HepG2 (cell line): ENCODE data around the gene DTHD1. TPM values are rescaled to one million over a fixed set of nuclear protein-coding genes. Genes with fewer than 3 reads are reported as not detected.

Experiments used
- ATAC-seq: fragments of 200-7000 bp; cut with Tn5 transposase; 3 replicates; pipeline ENCODE4 v1.9.1; 2020; ENCODE audit warnings: mild to moderate bottlenecking, moderate library complexity
- BruUV-seq: library from RNA; stranded (reverse); fragments of 400-500 nt; replicated peaks from 2 replicates; lab custom pipeline; 2021; lab: Mats Ljungman, UMichigan
- CTCF ChIA-PET: fragments of 300-600 bp; formaldehyde crosslinking; extraction: SDS; loops from one replicate; lab custom pipeline; 2021; ENCODE audit warnings: low total read pairs, inconsistent platforms, low intra/inter-chr PET ratio; lab: Yijun Ruan, JAX
- POLR2A ChIA-PET: fragments of 350-600 bp; sonication (Branson Sonifier 250); formaldehyde crosslinking; loops from one replicate; lab custom pipeline; 2020; ENCODE audit warnings: antibody characterized with exemption, inconsistent platforms; lab: Yijun Ruan, JAX
- DNase-seq: peaks from one replicate; pipeline ENCODE4 v3.0.0-alpha.2; 2015; ENCODE audit warnings: low spot score
- FAIRE-seq: peaks from 3 replicates; lab custom pipeline; 2011; peaks lifted over from hg19 to GRCh38; lab: Jason Lieb, UNC
- H2AFZ ChIP-seq: one replicate; pipeline ENCODE4 v1.6.1; 2011; ENCODE audit warnings: low read length, inconsistent platforms
- H3K27ac ChIP-seq: fragments of 300-600 bp; 3 replicates; pipeline ENCODE4 v1.8.0; 2011; ENCODE audit warnings: mixed run types, mild to moderate bottlenecking, mixed read lengths, low read length, inconsistent platforms; ENCODE audit not compliant: insufficient read depth; ENCODE audit errors: extremely low read length
- H3K27me3 ChIP-seq, 2 experiments: fragments of 200-600 bp in 1 of 2; 2 replicates in 1 of 2; 3 replicates in 1 of 2; pipeline versions ENCODE4 v1.6.0 to v1.8.0; 2011; ENCODE audit warnings: low read length in 2 of 2, mild to moderate bottlenecking in 2 of 2, moderate library complexity in 2 of 2, inconsistent platforms in 1 of 2; ENCODE audit not compliant: insufficient read depth in 2 of 2, control insufficient read depth in 1 of 2
- H3K36me3 ChIP-seq, 2 experiments: fragments of 200-600 bp in 1 of 2; replicated peaks in 1 of 2; 2 replicates in 1 of 2; 3 replicates in 1 of 2; pipeline versions ENCODE4 v1.5.1 to v1.8.0; 2011; ENCODE audit warnings: low read length in 2 of 2, inconsistent platforms in 1 of 2; ENCODE audit not compliant: insufficient read depth in 2 of 2, control insufficient read depth in 1 of 2
- H3K4me1 ChIP-seq: 2 replicates; pipeline ENCODE4 v1.5.1; 2012; ENCODE audit warnings: low read length, inconsistent platforms; ENCODE audit not compliant: insufficient read depth
- H3K4me2 ChIP-seq: 2 replicates; pipeline ENCODE4 v1.6.0; 2011; ENCODE audit warnings: low read depth, low read length, inconsistent platforms
- H3K4me3 ChIP-seq, 3 experiments: fragments of 200-600 bp in 1 of 3; sonication (generic), shearing (Covaris generic) in 1 of 3; replicated peaks in 1 of 3; 2 replicates each; pipeline ENCODE4 v1.5.1; 2011 to 2016; ENCODE audit warnings: low read length in 3 of 3, inconsistent platforms in 2 of 3, low read depth in 2 of 3, mild to moderate bottlenecking in 2 of 3, control low read depth in 1 of 3, mixed read lengths in 1 of 3; ENCODE audit not compliant: insufficient read depth in 1 of 3
- H3K79me2 ChIP-seq: one replicate; pipeline ENCODE4 v1.6.1; 2011; ENCODE audit warnings: low read length, inconsistent platforms; ENCODE audit not compliant: insufficient read depth
- H3K9ac ChIP-seq: 2 replicates; pipeline ENCODE4 v1.6.0; 2011; ENCODE audit warnings: mild to moderate bottlenecking, low read depth, low read length, inconsistent platforms; ENCODE audit not compliant: insufficient read depth
- H3K9me3 ChIP-seq: 2 replicates; pipeline ENCODE4 v1.5.1; 2012; ENCODE audit warnings: mild to moderate bottlenecking, low read length
- H4K20me1 ChIP-seq: 2 replicates; pipeline ENCODE4 v1.6.0; 2011; ENCODE audit warnings: inconsistent platforms, mild to moderate bottlenecking, low read length, moderate library complexity; ENCODE audit not compliant: insufficient read depth
- ETV6 ChIP-seq: sonication (generic); formaldehyde crosslinking; conservative IDR thresholded peaks from 2 replicates; pipeline ENCODE4 v1.4.0; 2020; ENCODE audit warnings: missing genetic modification reagents
- FOXM1 ChIP-seq: sonication (generic); formaldehyde crosslinking; IDR thresholded peaks from 2 replicates; pipeline ENCODE4 v1.5.0; 2020; ENCODE audit warnings: missing genetic modification reagents
- FOXP1 ChIP-seq, 2 experiments: fragments of 450-650 bp in 1 of 2; IDR thresholded peaks; 2 replicates each; pipeline ENCODE4 v1.6.1; 2017 to 2018; ENCODE audit warnings: antibody characterized with exemption in 1 of 2
- HDAC2 ChIP-seq: sonication (generic); formaldehyde crosslinking; IDR thresholded peaks from 2 replicates; pipeline ENCODE4 v1.4.0; 2020; ENCODE audit warnings: missing genetic modification reagents
- MIER2 ChIP-seq: IDR thresholded peaks from 2 replicates; pipeline ENCODE4 v1.6.1; 2016; ENCODE audit warnings: missing biosample characterization, missing genetic modification reagents
- MXD4 ChIP-seq: IDR thresholded peaks from 2 replicates; pipeline ENCODE4 v1.6.1; 2016; ENCODE audit warnings: mild to moderate bottlenecking, missing biosample characterization, missing genetic modification reagents
- RNF2 ChIP-seq: fragments of 450-650 bp; conservative IDR thresholded peaks from 2 replicates; pipeline ENCODE4 v1.6.1; 2016; ENCODE audit warnings: low read depth
- SP1 ChIP-seq, 2 experiments: fragments of 450-650 bp in 1 of 2; sonication (generic) in 1 of 2; formaldehyde crosslinking in 1 of 2; IDR thresholded peaks; 2 replicates each; pipeline versions ENCODE4 v1.4.0 to v1.6.1; 2016 to 2020; ENCODE audit warnings: missing genetic modification reagents in 1 of 2
- SSRP1 ChIP-seq: IDR thresholded peaks from 2 replicates; pipeline ENCODE4 v1.6.1; 2016; ENCODE audit warnings: control low read depth
- YEATS4 ChIP-seq: sonication (generic); formaldehyde crosslinking; IDR thresholded peaks from 2 replicates; pipeline ENCODE4 v1.4.0; 2020; ENCODE audit warnings: missing genetic modification reagents, borderline replicate concordance
- ZNF331 ChIP-seq: sonication (generic); formaldehyde crosslinking; IDR thresholded peaks from 2 replicates; pipeline ENCODE4 v1.4.0; 2020; ENCODE audit warnings: missing genetic modification reagents
- ZNF550 ChIP-seq: sonication (generic); formaldehyde crosslinking; IDR thresholded peaks from 2 replicates; pipeline ENCODE4 v1.4.0; 2020; ENCODE audit warnings: mild to moderate bottlenecking, missing genetic modification reagents, borderline replicate concordance
- ZNF552 ChIP-seq: sonication (generic); formaldehyde crosslinking; IDR thresholded peaks from 2 replicates; pipeline ENCODE4 v1.9.0; 2022; ENCODE audit warnings: missing genetic modification reagents, mild to moderate bottlenecking, borderline replicate concordance
- ZNF781 ChIP-seq: sonication (generic); formaldehyde crosslinking; IDR thresholded peaks from 2 replicates; pipeline ENCODE4 v1.5.1; 2020; ENCODE audit warnings: borderline replicate concordance, mild to moderate bottlenecking, missing genetic modification reagents; ENCODE audit errors: not compliant biosample characterization
- ZSCAN12 ChIP-seq: sonication (generic); formaldehyde crosslinking; IDR thresholded peaks from 2 replicates; pipeline ENCODE4 v1.9.0; 2021; ENCODE audit warnings: mild to moderate bottlenecking, missing genetic modification reagents
- in situ Hi-C: cut with HindIII; loops from 2 replicates; pipeline ENCODE4 v1.10.0; 2017; ENCODE audit warnings: low pct_unique_long_range_greater_than_20kb; ENCODE audit not compliant: extremely low pct_ligation_motif_present
- intact Hi-C: fragments of 100-400 bp; cut with micrococcal nuclease; formaldehyde crosslinking; loops from one replicate; pipeline ENCODE4 v1.10.0; 2022; ENCODE audit not compliant: unreplicated experiment
- polyA plus RNA-seq, 8 experiments: library from polyadenylated mRNA; depleted of rRNA in 3 of 8; stranded (reverse) in 7 of 8; unstranded in 1 of 8; fragments of >200 nt; fragmentation: Illumina TruSeq in 4 of 8; extraction: Trizol in 4 of 8; gene quantifications; 2 replicates each; pipeline versions ENCODE4 v1.2.1 to v1.2.3, GENCODE V29; 2011 to 2016; ENCODE audit warnings: low read depth in 4 of 8, missing spikeins in 1 of 8, mixed read lengths in 1 of 8; ENCODE audit not compliant: insufficient read depth in 1 of 8
- total RNA-seq, 5 experiments: library from RNA; depleted of rRNA; stranded (reverse); fragments of >200 nt; fragmentation: Illumina TruSeq; extraction: Trizol; gene quantifications; 2 replicates each; pipeline ENCODE4 v1.2.3, GENCODE V29; 2016; ENCODE audit warnings: low read depth in 1 of 5
- TF ChIP-seq, protein P1 (sequence below): sonication (generic); formaldehyde crosslinking; IDR thresholded peaks from 2 replicates; pipeline ENCODE4 v1.8.1; 2023; ENCODE audit warnings: missing genetic modification reagents, mild to moderate bottlenecking, borderline replicate concordance
- TF ChIP-seq, protein P2 (sequence below): sonication (generic); formaldehyde crosslinking; conservative IDR thresholded peaks from 2 replicates; pipeline ENCODE4 v1.8.0; 2022; ENCODE audit warnings: missing genetic modification reagents
- TF ChIP-seq, protein P3 (sequence below): IDR thresholded peaks from 2 replicates; pipeline ENCODE4 v1.6.1; 2016; ENCODE audit warnings: missing compliant biosample characterization, missing genetic modification reagents, borderline replicate concordance
- TF ChIP-seq, protein P4 (sequence below), 2 experiments: sonication (generic) in 1 of 2; formaldehyde crosslinking in 1 of 2; IDR thresholded peaks; 2 replicates each; pipeline versions ENCODE4 v1.5.1 to v1.6.1; 2011 to 2020; ENCODE audit warnings: borderline replicate concordance in 1 of 2, low read depth in 1 of 2, low read length in 1 of 2, mild to moderate bottlenecking in 1 of 2, missing genetic modification reagents in 1 of 2, moderate library complexity in 1 of 2

Gene DTHD1
- total and polyA plus RNA-seq, 2 of the 13 experiments (the other 11 are each of a cell fraction or from before 2014, with no cell fraction given), result not detected

DNA sequence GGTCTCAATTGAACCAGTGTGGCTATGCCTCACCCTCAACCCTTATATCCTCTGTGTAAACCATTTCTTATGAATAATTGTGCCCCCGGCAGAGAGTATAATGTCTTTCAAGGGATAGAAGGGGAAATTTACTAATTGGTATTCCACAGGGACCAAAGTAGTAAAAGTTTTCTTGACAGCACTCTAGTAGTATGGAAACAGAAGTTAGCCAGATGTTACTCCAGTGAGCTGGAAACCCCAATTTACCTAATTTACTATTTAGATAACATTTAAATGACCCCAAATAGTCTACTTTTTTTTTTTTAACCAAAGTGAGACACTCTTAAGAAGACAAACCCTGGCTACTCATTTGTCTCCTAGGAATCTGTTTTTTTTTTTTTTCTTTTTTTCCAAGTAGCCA, 32.3 kb downstream of the DTHD1 start (continued):
- TF ChIP-seq ZSCAN12 (no peak), ZNF331 (no peak)
- TF ChIP-seq, protein P1, sequence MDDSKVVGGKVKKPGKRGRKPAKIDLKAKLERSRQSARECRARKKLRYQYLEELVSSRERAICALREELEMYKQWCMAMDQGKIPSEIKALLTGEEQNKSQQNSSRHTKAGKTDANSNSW (CRISPR knock-in tag), result no peak
- TF ChIP-seq, protein P2, sequence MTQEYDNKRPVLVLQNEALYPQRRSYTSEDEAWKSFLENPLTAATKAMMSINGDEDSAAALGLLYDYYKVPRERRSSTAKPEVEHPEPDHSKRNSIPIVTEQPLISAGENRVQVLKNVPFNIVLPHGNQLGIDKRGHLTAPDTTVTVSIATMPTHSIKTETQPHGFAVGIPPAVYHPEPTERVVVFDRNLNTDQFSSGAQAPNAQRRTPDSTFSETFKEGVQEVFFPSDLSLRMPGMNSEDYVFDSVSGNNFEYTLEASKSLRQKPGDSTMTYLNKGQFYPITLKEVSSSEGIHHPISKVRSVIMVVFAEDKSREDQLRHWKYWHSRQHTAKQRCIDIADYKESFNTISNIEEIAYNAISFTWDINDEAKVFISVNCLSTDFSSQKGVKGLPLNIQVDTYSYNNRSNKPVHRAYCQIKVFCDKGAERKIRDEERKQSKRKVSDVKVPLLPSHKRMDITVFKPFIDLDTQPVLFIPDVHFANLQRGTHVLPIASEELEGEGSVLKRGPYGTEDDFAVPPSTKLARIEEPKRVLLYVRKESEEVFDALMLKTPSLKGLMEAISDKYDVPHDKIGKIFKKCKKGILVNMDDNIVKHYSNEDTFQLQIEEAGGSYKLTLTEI, result no peak

DNA sequence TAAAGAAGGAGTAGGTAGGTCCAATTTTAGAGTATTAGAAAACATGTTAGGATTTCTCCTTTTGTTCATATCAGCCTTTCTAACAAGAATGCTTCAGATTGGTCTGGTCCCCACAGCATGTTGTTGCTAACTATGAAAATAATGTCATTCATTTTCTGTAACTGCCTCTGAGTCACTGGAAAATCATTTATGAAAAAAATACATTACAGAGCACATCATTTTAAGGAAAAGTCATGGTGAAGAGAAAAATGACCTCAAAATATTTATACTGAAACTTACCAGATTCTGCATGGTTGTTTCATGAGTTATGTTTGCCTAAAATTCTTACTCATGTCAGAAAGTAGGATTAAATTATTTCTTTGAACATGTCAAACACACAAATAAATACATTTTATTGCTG, 35.2 kb downstream of the DTHD1 start:
- BruUV-seq, result no TSS peak
- Histone ChIP-seq H3K27me3 (no peaks in the 10 kb centered on the region), H3K27ac (no peak overlapping the region), H3K9ac (no peak overlapping the region), H4K20me1 (no peaks in the 10 kb centered on the region), H3K36me3 (no peaks in the 10 kb centered on the region), H3K79me2 (no peaks in the 10 kb centered on the region), H3K4me2 (no peak overlapping the region), H2AFZ (no peak overlapping the region), H3K9me3 (no peaks in the 10 kb centered on the region), H3K4me1 (no peaks in the 10 kb centered on the region), H3K4me3 (no peak overlapping the region)
- POLR2A ChIA-PET, result no interaction called here
- TF ChIP-seq SP1 (IDR thresholded peaks at IDR 0.05) (no peak), SP1 (CRISPR knock-in tag; IDR thresholded peaks at IDR 0.05) (no peak), ZNF552 (CRISPR knock-in tag) (no peak), FOXP1 (IDR thresholded peaks at IDR 0.05) (no peak), FOXP1 (CRISPR knock-in tag; IDR thresholded peaks at IDR 0.05) (no peak), YEATS4 (no peak), FOXM1 (CRISPR knock-in tag) (no peak), MIER2 (CRISPR knock-in tag) (no peak), RNF2 (no peak), ZNF550 (no peak), MXD4 (CRISPR knock-in tag) (no peak), HDAC2 (CRISPR knock-in tag) (no peak), ZNF781 (CRISPR knock-in tag) (no peak), SSRP1 (CRISPR knock-in tag) (no peak), ETV6 (CRISPR knock-in tag) (no peak)
- TF ChIP-seq, protein P3, sequence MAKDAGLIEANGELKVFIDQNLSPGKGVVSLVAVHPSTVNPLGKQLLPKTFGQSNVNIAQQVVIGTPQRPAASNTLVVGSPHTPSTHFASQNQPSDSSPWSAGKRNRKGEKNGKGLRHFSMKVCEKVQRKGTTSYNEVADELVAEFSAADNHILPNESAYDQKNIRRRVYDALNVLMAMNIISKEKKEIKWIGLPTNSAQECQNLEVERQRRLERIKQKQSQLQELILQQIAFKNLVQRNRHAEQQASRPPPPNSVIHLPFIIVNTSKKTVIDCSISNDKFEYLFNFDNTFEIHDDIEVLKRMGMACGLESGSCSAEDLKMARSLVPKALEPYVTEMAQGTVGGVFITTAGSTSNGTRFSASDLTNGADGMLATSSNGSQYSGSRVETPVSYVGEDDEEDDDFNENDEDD, result no peak
- TF ChIP-seq, protein P4, sequence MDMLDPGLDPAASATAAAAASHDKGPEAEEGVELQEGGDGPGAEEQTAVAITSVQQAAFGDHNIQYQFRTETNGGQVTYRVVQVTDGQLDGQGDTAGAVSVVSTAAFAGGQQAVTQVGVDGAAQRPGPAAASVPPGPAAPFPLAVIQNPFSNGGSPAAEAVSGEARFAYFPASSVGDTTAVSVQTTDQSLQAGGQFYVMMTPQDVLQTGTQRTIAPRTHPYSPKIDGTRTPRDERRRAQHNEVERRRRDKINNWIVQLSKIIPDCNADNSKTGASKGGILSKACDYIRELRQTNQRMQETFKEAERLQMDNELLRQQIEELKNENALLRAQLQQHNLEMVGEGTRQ (IDR thresholded peaks at IDR 0.05; ENCODE audit: low read depth, low read length), result no peak
- TF ChIP-seq, protein P4 (CRISPR knock-in tag; IDR thresholded peaks at IDR 0.05; ENCODE audit: borderline replicate concordance), result no peak
- FAIRE-seq (no peak), ATAC-seq (no peak), DNase-seq (no peak)
- in situ Hi-C loops (no loop called here), intact Hi-C loops (no loop called here)
- CTCF ChIA-PET, result no interaction called here
